HG02763 (cell line): ENCODE results near the gene B3GNT3.

Experiments used
- ATAC-seq: cut with Tn5 transposase; IDR thresholded peaks from one replicate; pipeline ENCODE4 v1.9.1; 2021; ENCODE audit warnings: mild to moderate bottlenecking, moderate library complexity; ENCODE audit not compliant: unreplicated experiment

Gene B3GNT3

DNA sequence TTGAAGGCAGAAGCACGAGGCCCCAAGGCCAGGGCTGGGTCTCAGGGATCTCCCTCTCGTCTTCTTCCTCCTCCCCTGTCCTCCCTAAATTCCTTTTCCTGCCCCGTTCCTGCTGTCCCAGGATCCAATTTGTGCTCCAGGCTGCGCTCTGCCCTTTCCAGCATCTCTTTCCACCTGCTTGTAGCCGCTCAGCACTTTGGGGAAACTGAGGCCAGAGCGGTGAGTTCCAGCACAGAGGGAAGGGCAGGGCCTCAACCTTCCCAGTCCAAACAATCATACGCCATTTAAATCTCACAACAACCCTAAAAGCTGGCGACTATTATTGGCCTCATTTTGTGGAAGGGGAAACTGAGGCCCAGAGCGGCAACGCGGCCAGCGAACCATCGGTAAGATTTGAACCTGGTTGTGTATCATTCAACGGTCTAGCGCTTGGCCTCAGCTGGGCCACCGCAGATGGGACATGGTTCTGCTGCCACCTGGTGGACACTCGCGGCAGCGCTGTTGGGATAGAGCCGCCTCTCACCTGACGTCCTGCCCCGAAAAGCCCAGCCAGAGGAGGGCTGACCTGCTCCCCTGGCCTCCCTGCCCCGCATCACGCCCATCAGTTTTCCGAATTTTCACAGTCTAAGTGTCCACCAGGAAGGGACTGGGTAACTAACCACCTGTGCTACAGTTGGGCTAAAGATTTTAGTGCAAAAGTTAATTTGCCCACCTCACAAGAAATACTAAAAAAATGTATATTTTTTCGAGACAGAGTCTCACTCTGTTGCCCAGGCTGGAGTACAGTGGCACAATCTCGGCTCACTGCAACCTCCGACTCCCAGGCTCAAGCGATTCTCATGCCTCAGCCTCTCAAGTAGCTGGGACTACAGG lies 60.6 kb downstream of the B3GNT3 start:
- no peak for ATAC-seq

DNA sequence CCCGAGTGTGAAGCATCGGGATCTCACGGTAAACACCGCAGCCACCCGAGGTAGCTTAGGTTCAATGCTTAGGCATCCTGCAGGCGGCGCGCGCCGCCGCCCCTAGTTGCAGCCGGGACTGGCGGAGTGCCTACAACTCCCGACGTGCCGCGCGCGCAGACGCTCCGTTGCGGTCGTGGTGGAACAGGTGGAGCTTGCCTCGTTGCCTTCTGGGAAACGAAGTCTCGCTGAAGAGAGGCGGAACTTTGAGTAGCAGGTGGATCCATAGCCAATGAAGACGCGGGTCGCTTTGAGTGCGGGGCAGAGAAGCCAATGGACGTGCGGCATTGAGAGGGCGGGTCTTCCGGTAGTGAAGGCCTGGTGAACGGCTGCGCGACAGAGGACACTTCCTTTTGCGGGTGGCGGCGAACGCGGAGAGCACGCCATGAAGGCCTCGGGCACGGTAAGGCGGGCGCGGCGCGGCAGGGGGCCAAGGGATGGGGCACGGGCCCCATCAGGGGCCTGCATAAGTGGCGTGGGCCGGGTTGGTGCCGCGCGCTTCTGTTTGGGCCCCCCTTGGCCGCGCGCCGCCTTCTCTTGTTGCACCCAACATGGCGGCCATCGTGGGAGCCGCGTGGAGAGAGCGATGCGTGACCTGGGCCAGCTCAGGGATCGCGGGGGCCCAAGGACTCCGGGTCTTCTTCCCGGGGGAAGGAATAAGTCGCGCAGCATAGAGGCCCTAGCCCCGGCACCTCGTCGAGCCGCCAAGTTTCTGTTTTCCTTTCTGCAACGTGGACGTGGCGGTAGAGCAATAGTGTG lies 64.8 kb downstream of the B3GNT3 start, which contains the start of gene RPL18A:
Gene RPL18A, plus strand, starts transcription at position 378 of the 798 bp plus-strand sequence. Its CDS starts 47 bp downstream, at position 425.
- ATAC-seq: peak; percentile 95

DNA sequence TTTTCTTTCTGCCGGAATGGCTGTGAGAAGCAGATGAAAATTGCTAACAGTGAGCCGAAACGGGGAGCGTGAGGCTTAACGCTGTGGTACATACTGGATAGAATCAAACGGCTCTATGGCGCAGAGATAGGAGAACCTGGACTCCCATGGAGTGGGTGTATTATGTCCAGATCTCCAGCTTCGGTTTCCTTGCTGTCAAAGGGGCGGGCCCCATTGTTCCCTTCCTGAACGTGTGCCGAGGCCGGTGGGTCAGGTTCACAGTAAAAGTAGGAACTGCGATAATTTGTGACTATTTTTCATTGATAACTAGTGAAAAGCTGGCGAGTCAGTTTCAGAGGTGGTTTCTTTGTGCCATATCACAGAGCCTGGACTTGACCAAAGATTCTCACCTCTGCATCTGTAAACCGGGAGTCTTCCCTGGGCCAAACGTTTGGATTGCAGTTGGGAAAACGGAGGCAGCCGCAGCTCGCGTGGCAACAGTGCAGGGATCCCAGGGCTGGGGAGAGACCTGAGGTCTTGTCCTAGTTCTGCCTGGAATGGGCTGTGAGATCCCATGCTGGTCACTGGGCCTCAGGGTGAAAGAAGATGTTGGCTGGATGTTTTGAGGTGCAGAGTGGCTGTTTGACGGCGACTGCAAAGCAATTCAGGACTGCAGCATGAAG lies 65.5 kb downstream of the B3GNT3 start:
- no peak for ATAC-seq

DNA sequence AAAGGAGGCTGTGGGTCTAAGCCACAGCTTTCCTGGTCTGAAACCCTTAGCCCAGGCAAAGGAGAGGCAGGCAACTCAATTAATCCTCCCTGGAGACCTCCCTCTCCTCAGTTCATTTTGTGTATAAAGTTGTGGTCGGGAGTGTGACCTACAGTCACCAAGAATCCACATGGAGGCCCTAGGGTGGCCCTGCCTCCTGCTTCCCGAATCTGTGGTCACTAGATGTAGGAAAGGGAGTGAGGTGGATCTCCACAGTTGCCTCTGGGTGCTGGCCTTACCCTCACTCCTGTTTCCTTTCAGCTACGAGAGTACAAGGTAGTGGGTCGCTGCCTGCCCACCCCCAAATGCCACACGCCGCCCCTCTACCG lies 66.0 kb downstream of the B3GNT3 start:
- ATAC-seq: no peak

DNA sequence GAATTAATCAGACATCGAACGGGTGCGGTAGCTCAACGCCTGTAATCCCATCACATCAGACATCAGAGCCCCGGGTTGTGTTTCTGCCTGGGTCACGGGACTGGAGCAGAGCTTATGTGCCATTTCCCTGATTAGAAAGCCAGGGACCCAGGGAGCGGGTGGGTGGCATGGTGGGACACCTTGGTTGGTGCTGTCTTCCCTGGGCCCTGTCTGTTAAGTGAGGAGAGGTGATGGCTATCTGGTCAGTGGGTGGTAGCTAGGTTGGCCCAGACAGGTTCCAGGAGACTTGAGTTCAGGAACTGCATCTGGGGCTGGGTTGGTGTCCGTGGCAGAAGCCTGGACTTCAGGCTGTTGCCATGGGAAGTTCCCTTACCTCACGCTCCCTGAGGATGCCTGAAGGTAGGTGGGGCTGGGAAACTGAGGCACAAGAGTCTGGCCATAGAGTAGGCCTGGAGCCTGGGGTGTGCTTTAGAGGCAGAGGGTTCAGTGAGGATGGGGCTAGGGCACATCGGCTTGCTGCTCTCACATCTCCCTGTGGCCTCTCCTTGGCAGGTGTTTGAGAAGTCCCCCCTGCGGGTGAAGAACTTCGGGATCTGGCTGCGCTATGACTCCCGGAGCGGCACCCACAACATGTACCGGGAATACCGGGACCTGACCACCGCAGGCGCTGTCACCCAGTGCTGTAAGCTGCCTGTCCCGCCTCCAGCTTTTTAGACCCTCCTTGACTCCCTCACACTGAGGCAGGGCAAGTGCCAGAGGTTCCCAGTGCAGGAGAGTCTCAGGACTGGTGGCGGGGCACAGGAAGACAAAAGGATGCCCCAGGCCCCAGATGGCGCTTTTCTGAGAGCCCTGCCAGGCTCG lies 66.8 kb downstream of the B3GNT3 start:
- ATAC-seq: no peak

DNA sequence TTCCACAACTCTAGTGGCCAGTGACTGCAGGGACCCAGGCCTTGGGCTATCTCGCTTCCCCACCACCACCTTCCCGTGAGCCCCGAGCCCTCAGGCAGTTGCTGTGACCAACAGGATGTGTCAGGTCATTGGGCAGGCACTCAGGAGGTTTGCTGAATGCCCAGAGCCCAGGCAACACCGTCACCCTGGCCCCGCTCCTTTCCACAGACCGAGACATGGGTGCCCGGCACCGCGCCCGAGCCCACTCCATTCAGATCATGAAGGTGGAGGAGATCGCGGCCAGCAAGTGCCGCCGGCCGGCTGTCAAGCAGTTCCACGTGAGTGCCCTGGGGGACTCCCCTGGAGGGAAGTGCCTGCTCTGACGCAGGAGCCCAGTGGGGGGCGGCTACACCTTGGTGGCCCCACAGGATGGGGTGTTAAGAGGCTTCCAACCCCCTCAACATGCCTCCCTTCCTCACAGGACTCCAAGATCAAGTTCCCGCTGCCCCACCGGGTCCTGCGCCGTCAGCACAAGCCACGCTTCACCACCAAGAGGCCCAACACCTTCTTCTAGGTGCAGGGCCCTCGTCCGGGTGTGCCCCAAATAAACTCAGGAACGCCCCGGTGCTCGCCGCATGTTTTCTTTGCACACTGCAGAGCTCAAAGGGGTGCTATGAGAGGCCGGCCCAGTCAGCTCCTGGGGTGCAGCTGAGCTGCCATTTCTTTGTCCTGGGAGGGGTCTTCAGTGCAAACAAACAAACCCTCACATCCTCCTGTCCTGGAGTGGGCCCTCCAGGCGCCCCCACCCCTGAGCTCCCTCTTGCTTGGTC lies 68.0 kb downstream of the B3GNT3 start:
- no peak for ATAC-seq
